NCI-H526 treated with DMSO at 0.1 percent for 48 hours (cell line): Measurements from ENCODE around the gene SULT2B1.
A peak's percentile ranks its signal among the peaks of the same experiment; 100 is the strongest.
"Not testable (repeated sequence)": the region's sequence is repeated elsewhere in the genome, so short reads cannot be mapped to it uniquely, and the experiment has no call there.

Source experiments
- DNase-seq: peaks from one replicate; lab custom pipeline; 2025; lab: John Stamatoyannopoulos, UW

The SULT2B1 gene

DNA sequence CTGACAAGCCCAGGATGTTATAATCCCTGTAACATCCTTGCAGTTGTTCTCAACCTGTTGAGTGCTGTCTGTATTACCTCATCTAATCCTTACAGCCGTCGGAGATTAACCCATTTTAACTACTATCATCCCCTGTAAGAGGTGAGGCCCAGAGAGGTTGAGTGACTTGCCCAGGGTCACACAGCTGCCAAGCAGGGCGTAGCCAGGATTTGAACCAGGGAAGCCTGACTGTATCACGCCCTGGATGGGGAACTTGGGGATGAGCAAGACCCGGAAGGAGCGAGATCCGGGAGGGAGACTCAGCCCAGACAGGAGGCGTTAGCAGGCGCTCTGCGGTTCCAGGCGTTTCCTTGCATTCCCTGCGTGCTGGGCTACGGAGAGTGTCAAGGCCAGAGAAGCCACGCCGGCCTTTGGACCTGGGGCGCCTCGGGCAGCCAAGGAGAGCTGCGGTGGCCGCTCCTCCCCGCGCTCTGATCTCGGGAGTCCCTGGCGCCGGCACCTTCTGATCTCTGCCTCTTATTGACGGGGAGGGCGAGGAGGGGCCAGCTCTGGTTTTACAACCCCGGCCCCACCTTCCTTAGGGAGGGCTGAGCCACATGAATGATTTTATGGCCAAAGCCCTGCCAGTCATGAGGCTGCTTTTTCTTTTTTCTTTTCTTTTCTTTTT, 6.2 kb downstream of the SULT2B1 start:
- no peak for DNase-seq

DNA sequence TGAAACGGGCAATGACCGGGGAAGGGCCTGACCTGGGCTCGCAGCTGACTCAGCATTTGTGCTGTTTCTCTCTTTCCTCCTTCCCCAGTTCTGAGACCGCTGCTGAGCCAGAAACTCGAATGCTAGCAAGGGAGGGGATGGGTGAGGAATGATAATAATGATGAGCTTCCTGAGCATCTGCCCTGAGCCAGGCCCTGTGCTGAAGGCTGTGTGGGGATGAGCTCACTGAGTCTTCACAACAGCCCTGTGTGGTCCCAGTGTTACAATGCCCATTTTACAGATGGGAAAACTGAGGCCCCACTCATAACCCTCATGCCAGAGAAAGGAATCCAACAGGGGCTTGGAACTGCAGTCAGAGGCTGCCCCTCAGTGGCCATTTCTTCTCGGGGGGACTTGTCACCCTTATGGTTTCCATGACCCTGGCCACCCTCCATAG, 8.1 kb downstream of the SULT2B1 start:
- no peak for DNase-seq

DNA sequence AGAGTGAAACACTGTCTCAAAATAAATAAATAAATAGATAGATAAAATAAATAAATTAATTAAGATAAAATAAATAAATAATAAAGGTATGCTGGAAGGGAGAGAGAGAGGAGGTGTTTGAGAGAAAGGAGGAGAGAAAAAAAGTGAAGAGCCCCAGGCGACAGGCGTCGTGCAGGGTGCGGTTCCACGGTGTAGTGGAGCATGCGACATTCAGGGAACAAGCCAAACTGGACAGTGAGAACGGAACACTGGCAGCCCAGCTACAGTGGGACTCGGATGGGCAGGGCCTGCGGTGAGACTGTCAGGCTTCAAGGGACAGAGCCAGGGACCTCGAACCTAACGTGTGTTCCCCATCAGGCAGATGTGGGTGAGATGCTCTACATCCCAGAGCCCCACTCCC, 9.4 kb downstream of the SULT2B1 start:
- no peak for DNase-seq

- no peak for DNase-seq
These were observed 13.1 kb downstream of the SULT2B1 start for GRCh38 chr19:48565090-48565489.

DNA sequence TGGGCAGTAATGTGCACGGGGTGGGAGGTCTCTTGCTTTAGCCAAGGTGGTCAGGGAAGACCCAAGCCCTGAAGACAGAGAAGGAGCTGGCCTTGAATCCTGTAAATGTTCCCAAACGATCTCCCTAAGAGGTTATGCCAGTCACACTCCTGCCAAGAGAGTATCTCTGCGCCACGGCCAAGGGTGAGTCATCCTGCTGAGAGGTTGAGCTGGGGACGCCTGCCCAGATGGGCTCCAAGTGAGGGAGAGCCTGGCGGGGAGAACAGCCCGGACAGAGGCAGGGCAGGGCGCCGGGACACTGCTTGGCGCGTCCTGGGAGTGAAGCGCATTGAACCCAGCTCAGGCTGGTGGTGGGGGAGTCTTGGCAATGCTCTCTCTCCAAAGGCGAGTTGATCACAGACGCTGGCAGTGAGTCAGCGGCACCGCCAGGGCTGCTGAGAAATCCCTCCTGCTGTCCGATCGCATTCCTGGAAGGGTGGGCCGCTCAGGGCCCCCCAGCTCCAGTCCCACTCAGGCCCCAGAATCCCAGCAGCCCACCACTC, 16.4 kb downstream of the SULT2B1 start:
- no peak for DNase-seq

- DNase-seq = no peak
These were observed 17.8 kb downstream of the SULT2B1 start for GRCh38 chr19:48569814-48570213.

- no peak for DNase-seq
These were observed 19.6 kb downstream of the SULT2B1 start for GRCh38 chr19:48571378-48572162.

- DNase-seq = no peak
These were observed 21.2 kb downstream of the SULT2B1 start for GRCh38 chr19:48573163-48573505.

DNA sequence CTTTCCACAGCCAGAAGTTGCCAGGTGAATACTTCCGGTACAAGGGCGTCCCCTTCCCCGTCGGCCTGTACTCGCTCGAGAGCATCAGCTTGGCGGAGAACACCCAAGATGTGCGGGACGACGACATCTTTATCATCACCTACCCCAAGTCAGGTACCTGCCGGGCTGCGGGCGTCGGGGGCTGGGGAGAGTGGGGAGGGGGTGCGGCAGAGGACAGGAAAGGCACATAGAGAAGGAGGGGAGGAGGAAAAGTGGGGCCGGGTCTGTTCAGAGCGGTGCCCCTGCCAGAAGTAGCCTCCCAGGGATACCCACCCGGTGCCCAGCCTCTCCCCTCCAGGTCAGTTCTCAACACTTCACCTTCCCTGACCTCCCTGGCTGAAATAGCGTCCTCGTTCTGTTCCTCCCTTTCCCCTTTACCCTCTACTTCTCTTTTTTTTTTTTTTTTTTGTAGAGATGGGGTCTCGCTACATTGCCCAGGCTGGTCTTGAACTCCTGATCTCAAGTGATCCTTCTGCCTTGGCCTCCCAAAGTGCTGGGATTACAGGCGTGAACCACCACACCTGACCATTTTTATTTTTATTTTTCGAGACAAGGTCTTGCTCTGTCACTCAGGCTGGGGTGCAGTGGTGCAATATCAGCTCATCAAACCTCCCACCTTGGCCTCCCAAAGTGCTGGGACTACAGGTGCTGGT, 24.1 kb downstream of the SULT2B1 start:
- no peak for DNase-seq

DNA sequence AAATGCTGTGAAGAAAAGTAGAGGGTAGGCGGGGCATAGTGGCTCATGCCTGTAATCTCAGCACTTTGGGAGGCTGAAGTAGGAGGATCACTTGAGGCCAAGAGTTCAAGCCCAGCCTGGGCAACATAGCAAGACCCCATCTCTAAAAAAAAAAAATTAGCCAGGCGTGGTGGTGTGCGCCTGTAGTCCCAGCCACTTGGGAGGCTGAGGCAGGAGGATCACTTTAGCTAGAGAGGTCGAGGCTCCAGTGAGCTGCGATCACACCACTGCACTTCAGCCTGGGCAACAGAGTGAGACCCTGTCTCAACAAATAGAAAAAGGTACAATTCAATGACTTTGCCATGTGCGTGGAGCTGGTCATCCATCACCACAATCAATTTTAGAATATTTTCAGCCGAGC, 25.9 kb downstream of the SULT2B1 start:
- DNase-seq = not testable (repeated sequence)

DNA sequence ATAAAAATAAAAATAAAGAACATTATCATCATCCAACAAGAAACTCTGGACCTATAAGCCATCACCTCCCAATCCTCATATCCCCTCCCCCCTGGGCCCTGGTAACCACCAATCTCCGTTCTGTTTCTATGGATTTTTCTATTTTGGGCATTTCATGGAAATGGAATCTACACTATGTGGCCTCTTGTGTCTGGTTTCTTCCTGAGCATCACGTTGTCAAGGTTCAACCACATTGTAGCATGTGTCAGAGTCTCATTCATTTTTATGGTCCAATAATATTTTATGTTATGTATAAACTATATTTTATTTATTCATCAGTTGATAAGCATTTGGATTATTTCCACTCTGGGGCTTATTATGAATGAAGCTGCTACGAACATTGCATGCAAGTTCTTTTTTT, 26.9 kb downstream of the SULT2B1 start:
- no peak for DNase-seq

GRCh38 chr19:48582168-48582567, 30.2 kb downstream of the SULT2B1 start:
- no peak for DNase-seq

- no peak for DNase-seq
These were observed 35.4 kb downstream of the SULT2B1 start for GRCh38 chr19:48587387-48587786.

DNA sequence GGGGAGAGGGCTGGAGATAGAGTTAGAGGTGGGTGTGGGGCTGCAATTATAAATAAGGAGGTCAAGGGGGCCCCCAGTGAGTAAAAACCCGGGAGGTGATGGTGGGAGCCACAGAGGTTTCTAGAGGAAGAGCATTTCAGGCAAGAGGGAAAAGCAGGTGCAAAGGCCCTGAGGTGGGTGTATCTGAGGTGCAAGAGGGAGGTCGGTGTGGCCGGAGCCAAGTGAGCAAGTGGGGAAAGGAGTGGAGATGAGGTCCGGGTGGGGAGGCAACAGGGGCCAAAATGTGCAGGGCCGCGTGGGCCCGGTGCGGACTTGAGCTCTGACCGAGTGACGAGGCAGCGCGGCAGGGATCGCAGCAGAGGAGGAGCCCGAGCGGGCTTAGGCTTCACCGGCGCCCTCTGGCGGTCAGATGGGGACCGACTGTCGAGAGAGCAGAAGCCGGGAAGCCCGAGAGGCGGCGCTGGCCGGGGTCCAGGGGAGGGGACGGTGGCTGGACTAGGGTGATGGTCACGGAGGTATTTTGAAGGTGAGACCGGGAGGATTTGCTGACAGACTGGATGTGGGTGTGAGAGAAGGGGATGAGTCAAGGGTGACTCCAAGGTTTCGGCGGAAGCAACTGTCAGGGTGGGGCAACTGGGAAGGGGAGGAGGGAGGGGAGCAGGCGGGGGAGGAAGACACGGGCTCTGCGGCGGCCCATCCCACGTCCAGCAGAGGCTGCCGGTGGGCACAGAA, 36.9 kb downstream of the SULT2B1 start:
- DNase-seq = peak; percentile 32

DNA sequence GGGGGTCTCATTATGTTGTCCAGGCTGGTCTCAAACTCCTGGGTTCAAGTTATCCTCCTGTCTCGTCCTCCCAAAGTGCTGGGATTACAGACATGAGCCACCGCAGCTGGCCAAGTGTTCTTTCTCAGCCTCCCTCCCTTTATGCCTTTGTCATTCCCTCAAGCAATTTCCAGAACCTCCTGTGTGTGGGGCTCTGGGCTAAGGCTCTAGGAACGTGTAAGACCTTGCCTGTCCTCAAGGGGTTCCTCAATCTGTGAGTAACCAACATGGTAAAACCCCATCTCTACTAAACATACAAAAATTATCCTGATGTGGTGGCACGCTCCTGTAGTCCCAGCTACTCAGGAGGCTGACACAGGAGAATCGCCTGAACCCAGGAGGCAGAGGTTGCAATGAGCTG, 39.0 kb downstream of the SULT2B1 start:
- DNase-seq = no peak

DNA sequence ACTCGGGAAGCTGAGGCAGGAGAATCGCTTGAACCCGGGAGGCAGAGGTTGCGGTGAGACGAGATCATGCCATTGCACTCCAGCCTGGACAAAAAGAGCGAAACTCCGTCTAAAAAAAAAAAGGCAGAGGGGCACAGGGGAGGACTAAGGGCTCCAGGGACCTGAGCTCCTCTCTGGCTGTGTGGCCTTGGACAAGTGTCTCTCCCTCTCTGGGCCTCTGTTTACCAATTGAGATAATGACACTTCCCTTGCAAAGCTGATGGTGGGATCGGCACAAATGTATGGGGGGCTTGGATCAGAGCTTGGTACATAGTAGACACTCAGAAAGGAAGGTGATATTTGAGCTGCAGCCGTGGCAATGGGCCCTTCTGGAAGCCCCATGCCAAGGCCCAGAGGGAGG, 43.2 kb downstream of the SULT2B1 start:
- DNase-seq = no peak

GRCh38 chr19:48595833-48596232, 43.9 kb downstream of the SULT2B1 start:
- no peak for DNase-seq

- DNase-seq = no peak
These were observed 44.3 kb downstream of the SULT2B1 start for GRCh38 chr19:48596237-48596636.

DNA sequence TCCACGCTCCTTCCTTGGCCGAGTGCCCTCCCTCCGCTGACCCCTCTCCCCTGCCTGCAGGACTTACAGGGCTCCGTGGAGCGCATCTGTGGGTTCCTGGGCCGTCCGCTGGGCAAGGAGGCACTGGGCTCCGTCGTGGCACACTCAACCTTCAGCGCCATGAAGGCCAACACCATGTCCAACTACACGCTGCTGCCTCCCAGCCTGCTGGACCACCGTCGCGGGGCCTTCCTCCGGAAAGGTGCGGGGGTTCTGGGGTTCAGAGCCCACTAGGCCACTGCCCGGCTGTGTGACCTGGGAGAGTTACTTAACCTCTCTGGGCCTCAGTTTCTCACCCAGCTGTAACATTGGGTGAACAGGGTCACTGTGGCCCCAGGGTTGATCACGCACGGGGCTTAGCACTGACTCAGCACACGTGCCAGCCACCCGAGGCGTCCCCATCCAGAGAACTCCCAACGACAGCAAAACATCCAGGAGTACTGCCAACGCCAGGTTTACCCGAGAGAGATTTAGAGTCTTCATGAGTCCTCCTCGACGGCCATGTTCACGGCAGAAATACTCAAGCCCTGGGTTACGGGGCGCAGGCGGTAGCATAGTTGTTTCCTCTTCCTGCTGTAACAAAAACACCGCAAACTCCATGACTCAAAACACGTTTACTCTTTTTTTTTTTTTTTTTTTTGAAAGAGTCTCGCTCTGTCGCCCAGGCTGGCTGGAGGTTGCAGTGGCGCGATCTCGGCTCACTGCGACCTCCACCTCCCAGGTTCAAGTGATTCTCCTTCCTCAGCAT, 44.9 kb downstream of the SULT2B1 start:
- DNase-seq = no peak

GRCh38 chr19:48598996-48599700, 47.2 kb downstream of the SULT2B1 start:
- DNase-seq = no peak
